Measurements from ENCODE around the gene PCNX2.

- TF ChIP-seq CTCF (conservative IDR thresholded peaks at IDR 0.05; ENCODE audit: low read depth, low read length) (no peak), EZH2 (IDR thresholded peaks at IDR 0.05; ENCODE audit: borderline replicate concordance, low read depth, low read length, poor library complexity, severe bottlenecking) (no peak)
Measured at GRCh38 chr1:233253832-233254331, 41.6 kb downstream of the PCNX2 start.
